HG02840 (cell line): ENCODE results near the gene GCLC.
"Not testable (repeated sequence)": the region's sequence is repeated elsewhere in the genome, so short reads cannot be mapped to it uniquely, and the experiment has no call there.

Source experiments
- ATAC-seq: cut with Tn5 transposase; IDR thresholded peaks from one replicate; pipeline ENCODE4 v1.9.1; 2021; ENCODE audit warnings: mild to moderate bottlenecking, moderate library complexity, moderate number of reproducible peaks; ENCODE audit not compliant: unreplicated experiment, low FRiP score

Gene GCLC

GRCh38 chr6:53495506-53496499 lies 49.1 kb downstream of the GCLC start:
- ATAC-seq: no peak

GRCh38 chr6:53494076-53494475 lies 50.8 kb downstream of the GCLC start:
- ATAC-seq: no peak

GRCh38 chr6:53493635-53494025 lies 51.3 kb downstream of the GCLC start:
- ATAC-seq: no peak

GRCh38 chr6:53492860-53493634 lies 51.9 kb downstream of the GCLC start:
- no peak for ATAC-seq

GRCh38 chr6:53487080-53487479 lies 57.8 kb downstream of the GCLC start:
- ATAC-seq: no peak

GRCh38 chr6:53486679-53487078 lies 58.2 kb downstream of the GCLC start:
- no peak for ATAC-seq

- no peak for ATAC-seq
These were observed 60.2 kb downstream of the GCLC start for GRCh38 chr6:53484476-53485280.

- no peak for ATAC-seq
These were observed 61.2 kb downstream of the GCLC start for GRCh38 chr6:53483423-53484353.

- ATAC-seq: no peak
These were observed 63.6 kb downstream of the GCLC start for GRCh38 chr6:53481323-53481722.

- ATAC-seq: not testable (repeated sequence)
These were observed 64.1 kb downstream of the GCLC start for GRCh38 chr6:53480774-53481173.

- no peak for ATAC-seq
These were observed 65.0 kb downstream of the GCLC start for GRCh38 chr6:53479871-53480270.

- ATAC-seq: no peak
These were observed 67.9 kb downstream of the GCLC start for GRCh38 chr6:53476964-53477363.

GRCh38 chr6:53474010-53474409 lies 70.9 kb downstream of the GCLC start:
- no peak for ATAC-seq

- no peak for ATAC-seq
These were observed 75.7 kb downstream of the GCLC start for GRCh38 chr6:53469163-53469562.

GRCh38 chr6:53466257-53466656 lies 78.6 kb downstream of the GCLC start:
- no peak for ATAC-seq

- no peak for ATAC-seq
These were observed 79.2 kb downstream of the GCLC start for GRCh38 chr6:53465732-53466131.

GRCh38 chr6:53464927-53465460 lies 79.9 kb downstream of the GCLC start:
- no peak for ATAC-seq

- no peak for ATAC-seq
These were observed 80.4 kb downstream of the GCLC start for GRCh38 chr6:53464483-53464882.

- no peak for ATAC-seq
These were observed 83.2 kb downstream of the GCLC start for GRCh38 chr6:53461696-53462095.
